Naive thymus-derived CD8-positive, alpha-beta T cell (primary cell): ENCODE measurements around the gene GSTM4. TPM values are rescaled to one million over a fixed set of nuclear protein-coding genes. Genes with fewer than 3 reads are reported as not detected.
A peak's percentile ranks its signal among the peaks of the same experiment; 100 is the strongest.
"Not testable (repeated sequence)": the region's sequence is repeated elsewhere in the genome, so short reads cannot be mapped to it uniquely, and the experiment has no call there.

Source experiments
- ATAC-seq, 2 donors: fragments of 150-1000 bp; cut with Tn5 transposase in 1 of 2; sonication (Bioruptor Pico), chemical (Tn5 transposase) in 1 of 2; 1 replicate in 1 of 2; 2 replicates in 1 of 2; pipeline ENCODE4 v1.10.0; 2021; ENCODE audit warnings: mild to moderate bottlenecking in 2 of 2, moderate library complexity in 2 of 2
- POLR2A ChIA-PET: fragments of 350-600 bp; sonication (Branson Sonifier 250); formaldehyde crosslinking; loops from one replicate; lab custom pipeline; 2021; ENCODE audit warnings: antibody characterized with exemption; lab: Charles Lee
- DNase-seq, 10 donors: peaks; one replicate each; pipeline versions ENCODE4 v3.0.0 to v3.0.0-alpha.2; 2020 to 2022
- H3K27ac Mint-ChIP-seq, 10 donors: one replicate each; pipeline ENCODE4 v1.8.0; 2020 to 2022; ENCODE audit warnings: mild to moderate bottlenecking in 10 of 10, mixed read lengths in 10 of 10, moderate library complexity in 4 of 10, inconsistent platforms in 1 of 10
- H3K27me3 Mint-ChIP-seq, 5 donors: one replicate each; pipeline ENCODE4 v1.8.0; 2021 to 2022; ENCODE audit warnings: mixed read lengths in 5 of 5
- H3K36me3 Mint-ChIP-seq, 3 donors: one replicate each; pipeline ENCODE4 v1.8.0; 2020 to 2022; ENCODE audit warnings: mixed read lengths in 3 of 3, mild to moderate bottlenecking in 2 of 3, inconsistent platforms in 1 of 3
- H3K4me1 Mint-ChIP-seq, 4 donors: one replicate each; pipeline ENCODE4 v1.8.0; 2021 to 2022; ENCODE audit warnings: mixed read lengths in 4 of 4
- H3K4me3 Mint-ChIP-seq, 10 donors: one replicate each; pipeline ENCODE4 v1.8.0; 2020 to 2022; ENCODE audit warnings: mild to moderate bottlenecking in 10 of 10, mixed read lengths in 10 of 10, moderate library complexity in 6 of 10, inconsistent platforms in 1 of 10
- H3K9me3 Mint-ChIP-seq, 9 donors: one replicate each; pipeline ENCODE4 v1.8.0; 2020 to 2022; ENCODE audit warnings: mixed read lengths in 9 of 9, mild to moderate bottlenecking in 3 of 9, inconsistent platforms in 1 of 9, moderate library complexity in 1 of 9
- polyA plus RNA-seq, 3 donors: library from polyadenylated mRNA; unstranded; fragments of 300-500 nt; fragmentation: Illumina TruSeq; gene quantifications; one replicate each; pipeline ENCODE4 v1.2.3, GENCODE V29; 2021
- total RNA-seq, 8 experiments: library from RNA in 2 of 8; stranded (reverse) in 2 of 8; gene quantifications; one replicate each; pipeline ENCODE4 v1.2.3 and lab custom pipeline; 2021 to 2026

The GSTM4 gene
- total and polyA plus RNA-seq, 5 experiments from 2014 or later = 2.5 to 17.4 (median 8.6) TPM

- Mint-ChIP-seq H3K27me3 (no peaks in the 10 kb centered on the region), H3K27ac (no peak overlapping the region), H3K9me3 (no peaks in the 10 kb centered on the region), H3K4me1 (no peaks in the 10 kb centered on the region), H3K4me3 (no peak overlapping the region), H3K36me3 (peaks cover 0 to 8% (median 0%) of the 10 kb centered on the region in 3 donors)
- POLR2A ChIA-PET = no interaction called here
- no peak for ATAC-seq
- DNase-seq = no peak
Measured at GRCh38 chr1:109697066-109697465, 41.2 kb downstream of the GSTM4 start.

GRCh38 chr1:109697861-109698260, 42.0 kb downstream of the GSTM4 start:
- H3K4me3 Mint-ChIP-seq, H3K9me3 Mint-ChIP-seq, DNase-seq, POLR2A ChIA-PET, H3K4me1 Mint-ChIP-seq, H3K36me3 Mint-ChIP-seq, H3K27me3 Mint-ChIP-seq, ATAC-seq, H3K27ac Mint-ChIP-seq: not testable (repeated sequence)

GRCh38 chr1:109702940-109703339, 47.0 kb downstream of the GSTM4 start:
- DNase-seq, H3K4me3 Mint-ChIP-seq, POLR2A ChIA-PET, ATAC-seq, H3K4me1 Mint-ChIP-seq, H3K27ac Mint-ChIP-seq: not testable (repeated sequence)
- Mint-ChIP-seq H3K36me3 (peaks cover 0 to 25% (median 14%) of the 10 kb centered on the region in 3 donors), H3K9me3 (peaks cover 0 to 21% (median 7%) of the 10 kb centered on the region in 9 donors), H3K27me3 (peaks cover 0 to 17% (median 4%) of the 10 kb centered on the region in 5 donors)

- peaks cover 0 to 34% (median 18%) of the 10 kb centered on the region in 3 donors for H3K36me3 Mint-ChIP-seq
- peaks cover 0 to 2% (median 0%) of the 10 kb centered on the region in 4 donors for H3K4me1 Mint-ChIP-seq
- peaks cover 0 to 17% (median 4%) of the 10 kb centered on the region in 5 donors for H3K27me3 Mint-ChIP-seq
- no peak overlapping the region for H3K4me3 Mint-ChIP-seq
- no peak overlapping the region for H3K27ac Mint-ChIP-seq
- no peak for ATAC-seq
- DNase-seq = no peak
- POLR2A ChIA-PET = no interaction called here
- H3K9me3 Mint-ChIP-seq = peaks cover 0 to 34% (median 14%) of the 10 kb centered on the region in 9 donors
Measured at GRCh38 chr1:109704173-109704572, 48.3 kb downstream of the GSTM4 start.

GRCh38 chr1:109705411-109705810, 49.5 kb downstream of the GSTM4 start:
- Mint-ChIP-seq H3K4me1 (peaks cover 0 to 2% (median 0%) of the 10 kb centered on the region in 4 donors), H3K27me3 (peaks cover 0 to 17% (median 6%) of the 10 kb centered on the region in 5 donors), H3K27ac (peak overlapping the region in 1 of 10 donors; percentile 34), H3K9me3 (peaks cover 0 to 39% (median 20%) of the 10 kb centered on the region in 9 donors), H3K4me3 (no peak overlapping the region), H3K36me3 (peaks cover 3 to 41% (median 18%) of the 10 kb centered on the region in 3 donors)
- POLR2A ChIA-PET = no interaction called here
- DNase-seq (no peak), ATAC-seq (no peak)

- H3K4me3 Mint-ChIP-seq, H3K27ac Mint-ChIP-seq, ATAC-seq, H3K4me1 Mint-ChIP-seq, POLR2A ChIA-PET, DNase-seq: not testable (repeated sequence)
- Mint-ChIP-seq H3K9me3 (peaks cover 0 to 29% (median 14%) of the 10 kb centered on the region in 9 donors), H3K27me3 (peaks cover 4 to 15% (median 6%) of the 10 kb centered on the region in 5 donors), H3K36me3 (peaks cover 3 to 37% (median 10%) of the 10 kb centered on the region in 3 donors)
Measured at GRCh38 chr1:109708949-109709348, 53.0 kb downstream of the GSTM4 start.

- H3K4me3 Mint-ChIP-seq, H3K4me1 Mint-ChIP-seq, DNase-seq, POLR2A ChIA-PET, ATAC-seq, H3K27ac Mint-ChIP-seq: not testable (repeated sequence)
- Mint-ChIP-seq H3K9me3 (peaks cover 0 to 22% (median 10%) of the 10 kb centered on the region in 9 donors), H3K27me3 (peaks cover 3 to 15% (median 11%) of the 10 kb centered on the region in 5 donors), H3K36me3 (peaks cover 3 to 30% (median 4%) of the 10 kb centered on the region in 3 donors)
Measured at GRCh38 chr1:109709822-109710221, 53.9 kb downstream of the GSTM4 start.

Other genes starting within 250 kb of the GSTM4 start
- gene PSMA5, start 229.7 kb upstream of the GSTM4 start, total RNA-seq = 10 to 100 TPM; 71.1 to 74.5 TPM
- gene PSMA5, start 229.7 kb upstream of the GSTM4 start, polyA plus RNA-seq = 10 to 100 TPM; 73.8 to 93.9 (median 84.6) TPM
- not detected for gene SYPL2, start 189.6 kb upstream of the GSTM4 start, total RNA-seq
- under 1 TPM in 1 of 3 donors, not detected in 2; 0.22 TPM for gene SYPL2, start 189.6 kb upstream of the GSTM4 start, polyA plus RNA-seq
- gene ATXN7L2, start 172.2 kb upstream of the GSTM4 start, total RNA-seq = 10 to 100 TPM; 12.7 to 14.1 TPM
- gene ATXN7L2, start 172.2 kb upstream of the GSTM4 start, polyA plus RNA-seq = 10 to 100 TPM in 1 of 3 donors, 1 to 10 TPM in 2; 4.3 to 10.7 (median 8.6) TPM
- 10 to 100 TPM; 29.5 to 33.6 TPM for gene CYB561D1, start 162.0 kb upstream of the GSTM4 start, total RNA-seq
- gene CYB561D1, start 162.0 kb upstream of the GSTM4 start, polyA plus RNA-seq = 10 to 100 TPM; 12.4 to 20.2 (median 13.9) TPM
- gene AMIGO1, start 146.4 kb upstream of the GSTM4 start, total RNA-seq = 10 to 100 TPM; 32.8 to 33.3 TPM
- gene AMIGO1, start 146.4 kb upstream of the GSTM4 start, polyA plus RNA-seq = 10 to 100 TPM; 17.8 to 42.2 (median 25.4) TPM
- gene GPR61, start 116.2 kb upstream of the GSTM4 start, total RNA-seq = 1 to 10 TPM; 1.0 to 1.2 TPM
- gene GPR61, start 116.2 kb upstream of the GSTM4 start, polyA plus RNA-seq = 1 to 10 TPM in 1 of 3 donors, under 1 TPM in 1, not detected in 1; 0.71 to 1.1 TPM
- gene GNAI3, start 107.5 kb upstream of the GSTM4 start, total RNA-seq = 1 to 10 TPM; 6.8 to 7.3 TPM
- gene GNAI3, start 107.5 kb upstream of the GSTM4 start, polyA plus RNA-seq = 1 to 10 TPM; 7.1 to 7.7 (median 7.7) TPM
- gene GNAT2, start 36.5 kb upstream of the GSTM4 start, total RNA-seq = not detected
- not detected for gene GNAT2, start 36.5 kb upstream of the GSTM4 start, polyA plus RNA-seq
- gene AMPD2, start 36.3 kb upstream of the GSTM4 start, total RNA-seq = 10 to 100 TPM; 71.1 to 76.0 TPM
- gene AMPD2, start 36.3 kb upstream of the GSTM4 start, polyA plus RNA-seq = 10 to 100 TPM; 21.9 to 33.9 (median 24.4) TPM
- gene GSTM2, start 12.0 kb downstream of the GSTM4 start, total RNA-seq = 10 to 100 TPM; 70.7 to 75.9 TPM
- gene GSTM2, start 12.0 kb downstream of the GSTM4 start, polyA plus RNA-seq = 10 to 100 TPM; 20.8 to 51.7 (median 40.7) TPM
- under 1 TPM in 1 of 2 experiments, not detected in 1; 0.38 TPM for gene GSTM1, start 31.7 kb downstream of the GSTM4 start, total RNA-seq
- 10 to 100 TPM in 2 of 3 donors, not detected in 1; 54.7 to 62.0 TPM for gene GSTM1, start 31.7 kb downstream of the GSTM4 start, polyA plus RNA-seq
- not detected for gene GSTM5, start 56.2 kb downstream of the GSTM4 start, total RNA-seq
- gene GSTM5, start 56.2 kb downstream of the GSTM4 start, polyA plus RNA-seq = 1 to 10 TPM in 1 of 3 donors, not detected in 2; 1.1 TPM
- 10 to 100 TPM; 10.7 to 13.2 TPM for gene GSTM3, start 84.9 kb downstream of the GSTM4 start, total RNA-seq
- gene GSTM3, start 84.9 kb downstream of the GSTM4 start, polyA plus RNA-seq = 10 to 100 TPM; 60.0 to 96.3 (median 62.1) TPM
- not detected for gene EPS8L3, start 107.8 kb downstream of the GSTM4 start, total RNA-seq
- not detected for gene EPS8L3, start 107.8 kb downstream of the GSTM4 start, polyA plus RNA-seq